SIG-M5 treated with dmso at 0.1 percent for 504 hours (cell line): ENCODE results near the gene QKI.
A peak's percentile ranks its signal among the peaks of the same experiment; 100 is the strongest.
"Not testable (repeated sequence)": the region's sequence is repeated elsewhere in the genome, so short reads cannot be mapped to it uniquely, and the experiment has no call there.

Source experiments
- DNase-seq: peaks from one replicate; lab custom pipeline; 2025; ENCODE audit not compliant: unreplicated experiment; lab: John Stamatoyannopoulos, UW

The QKI gene

GRCh38 chr6:163572612-163573011, 158.1 kb downstream of the QKI start:
- no peak for DNase-seq

- DNase-seq = no peak
Measured at GRCh38 chr6:163573503-163574179, 159.1 kb downstream of the QKI start.

DNA sequence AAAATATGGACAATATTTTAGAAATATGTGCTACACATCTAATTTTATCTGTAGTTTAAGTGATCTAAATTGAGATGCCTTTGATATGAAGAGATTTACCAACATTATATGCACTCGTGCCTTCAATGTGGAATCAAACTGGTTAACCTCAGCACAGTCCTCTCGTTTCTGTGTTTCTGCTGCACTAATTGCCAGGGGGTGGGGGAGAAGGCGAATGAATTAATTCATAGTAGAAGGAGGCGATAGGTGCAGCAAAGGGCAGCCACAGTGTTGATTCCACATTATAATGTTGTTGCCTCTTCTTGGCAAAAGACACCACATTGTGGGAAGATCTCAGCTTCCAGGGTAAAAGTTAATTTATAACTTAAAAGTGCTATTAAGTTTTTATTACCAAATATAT, 161.6 kb downstream of the QKI start:
- no peak for DNase-seq

- DNase-seq = no peak
Measured at GRCh38 chr6:163577404-163577803, 162.9 kb downstream of the QKI start.

DNA sequence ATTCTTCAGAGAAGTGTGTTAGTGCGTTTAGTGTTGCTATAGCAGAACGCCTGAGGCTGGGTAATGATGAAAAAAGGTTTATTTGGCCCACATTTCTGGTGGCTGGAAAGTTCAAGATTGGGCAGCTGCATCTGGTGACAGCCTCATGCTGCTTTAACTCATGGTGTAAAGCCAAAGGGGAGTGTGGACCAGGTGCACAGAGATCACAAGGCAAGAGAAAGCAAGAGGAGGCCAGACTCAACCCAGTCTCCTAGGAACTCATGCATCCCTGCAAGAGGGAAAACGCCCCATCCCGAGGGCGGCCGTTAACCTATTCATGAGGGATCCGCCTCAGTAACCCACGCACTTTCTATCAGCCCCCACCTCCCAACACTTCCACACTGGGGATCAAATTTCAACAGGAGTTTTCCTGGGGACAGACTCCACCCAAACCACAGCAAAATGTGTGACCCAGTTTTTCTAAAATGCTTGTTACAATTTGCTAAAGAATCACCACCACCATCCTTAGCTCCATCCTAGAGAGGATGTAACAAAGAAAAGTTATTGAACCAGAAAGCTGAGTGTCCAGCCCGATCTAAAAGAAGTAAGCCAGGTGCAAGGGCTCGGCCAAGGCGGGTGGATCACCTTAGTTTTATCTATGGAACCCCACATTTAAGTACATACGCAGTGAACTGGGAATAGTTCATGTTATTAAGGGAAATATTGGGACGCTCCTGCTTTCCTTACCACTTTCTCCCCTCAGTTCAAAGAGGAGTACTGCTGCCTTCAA, 164.8 kb downstream of the QKI start:
- no peak for DNase-seq

DNA sequence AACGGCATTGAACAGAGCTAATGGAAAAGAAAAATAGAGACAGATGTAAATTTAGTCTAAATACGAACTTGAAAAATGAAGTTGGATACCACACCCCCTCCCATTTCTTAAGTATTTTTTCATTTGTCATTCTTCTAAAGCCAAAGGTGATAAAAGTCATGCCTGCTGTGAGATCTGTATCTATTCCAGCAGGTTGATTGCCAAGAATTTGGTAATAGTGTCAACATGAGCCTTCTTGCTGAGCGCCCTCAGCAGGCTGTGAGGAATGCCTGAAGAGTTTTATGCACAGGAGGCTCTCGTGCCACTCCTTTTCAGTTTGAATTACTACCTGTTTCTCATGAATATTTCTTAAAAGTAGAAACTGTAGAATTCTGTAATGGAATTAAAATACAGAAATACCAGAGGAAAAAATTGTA, 165.4 kb downstream of the QKI start:
- DNase-seq = no peak

DNA sequence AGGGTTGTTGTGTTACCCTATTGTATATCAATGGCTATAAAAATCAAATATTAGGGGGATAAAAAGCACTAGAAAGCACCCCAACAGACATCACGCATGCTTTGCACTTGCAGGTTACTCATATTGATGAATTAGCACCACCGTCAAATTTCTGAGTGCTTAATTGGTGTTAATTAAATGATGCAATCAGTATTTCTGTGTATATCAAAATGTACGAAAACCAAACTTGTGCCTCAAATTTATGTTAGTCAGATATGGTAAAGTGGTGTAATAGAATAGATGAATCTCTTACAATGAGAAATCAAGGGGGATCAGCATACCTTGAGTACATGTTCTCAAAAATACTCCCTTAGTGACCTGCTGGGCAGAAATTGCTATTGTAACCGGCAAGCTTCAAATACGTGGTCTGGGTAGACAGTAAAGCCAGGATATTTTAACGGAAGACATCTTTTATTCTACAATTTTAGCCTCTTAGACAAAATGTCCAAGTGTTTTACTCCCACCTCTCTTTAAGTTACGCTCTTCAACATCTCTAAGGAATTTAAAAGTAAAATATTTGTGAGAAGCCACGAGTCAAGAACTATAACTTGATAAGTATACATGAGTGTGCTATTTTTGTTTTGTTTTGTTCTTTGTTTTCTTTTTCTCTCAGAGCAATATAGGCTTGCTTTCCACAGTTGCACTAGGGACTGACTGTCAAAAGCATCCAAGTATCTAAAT, 166.0 kb downstream of the QKI start:
- no peak for DNase-seq

DNA sequence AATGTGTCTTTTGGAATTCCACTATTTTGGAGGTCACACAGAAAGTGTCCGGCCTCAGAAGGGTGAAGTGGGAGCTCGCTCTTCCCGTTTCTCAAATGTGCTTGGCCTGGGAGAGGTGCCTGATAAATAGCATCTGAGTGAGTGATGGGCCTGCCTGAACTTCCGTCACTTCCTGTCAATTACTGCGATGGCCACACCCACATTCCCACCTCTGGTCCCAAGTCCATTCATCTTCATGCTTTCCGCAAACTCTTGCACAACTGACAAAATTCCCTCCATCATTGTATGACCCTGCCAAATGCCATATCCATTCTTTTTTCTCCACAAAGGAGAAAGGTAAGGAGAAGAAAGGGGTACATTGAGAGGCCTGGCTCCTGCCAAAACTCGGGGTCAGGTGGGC, 169.0 kb downstream of the QKI start:
- no peak for DNase-seq

- DNase-seq = peak; percentile 85
Measured at GRCh38 chr6:163585932-163586437, 171.5 kb downstream of the QKI start.

- no peak for DNase-seq
Measured at GRCh38 chr6:163586888-163587287, 172.4 kb downstream of the QKI start.

DNA sequence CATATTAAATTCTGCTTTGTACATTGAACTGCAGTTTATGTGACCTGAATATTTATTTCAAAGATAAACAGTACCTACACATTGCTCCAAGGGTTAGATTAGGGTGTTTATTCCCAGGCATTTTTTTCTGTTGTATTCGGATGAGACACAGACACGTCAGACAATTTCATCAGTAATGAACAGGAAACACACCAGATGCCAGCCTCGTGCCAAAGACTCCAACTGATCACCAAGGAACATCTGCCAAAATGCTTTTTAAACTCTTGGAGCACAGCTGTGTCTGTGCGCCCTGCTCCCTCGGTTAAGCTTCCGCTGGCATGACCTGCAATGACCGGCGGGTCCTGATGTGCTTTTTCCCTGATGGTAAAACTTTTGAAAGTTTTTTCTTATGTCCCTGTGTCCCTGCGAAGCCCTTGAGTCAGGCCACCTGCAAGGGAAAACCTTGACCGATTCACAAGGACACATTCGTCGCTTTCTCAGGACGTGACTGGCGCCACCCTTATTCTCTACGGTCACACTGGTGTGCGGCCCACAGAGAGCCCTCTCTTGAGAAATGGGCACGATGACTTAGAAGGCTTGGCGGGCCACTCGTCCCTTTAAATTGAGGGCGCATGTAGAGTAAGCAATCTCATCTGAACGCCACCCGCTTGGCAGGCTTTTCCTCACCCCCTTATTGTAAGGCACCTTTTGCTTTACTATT, 173.9 kb downstream of the QKI start:
- no peak for DNase-seq

DNA sequence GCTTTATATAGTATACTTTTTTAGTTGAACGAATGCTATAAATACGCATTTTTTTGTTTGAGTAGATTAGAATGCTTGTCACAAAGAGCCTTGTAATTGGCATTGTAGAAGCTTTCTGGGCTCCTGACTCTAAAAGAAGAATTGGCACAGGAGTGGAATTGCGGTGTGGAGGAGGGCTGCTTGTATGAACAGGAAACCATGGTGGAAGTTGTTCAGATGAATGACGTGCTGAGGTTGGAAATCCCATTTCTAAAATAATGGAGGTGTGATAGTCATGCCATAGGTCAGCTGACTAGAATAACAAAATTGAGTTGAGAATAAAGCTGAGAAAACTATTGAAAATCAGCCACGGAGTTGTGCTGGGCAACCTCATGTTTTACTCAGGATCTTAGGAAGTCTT, 174.9 kb downstream of the QKI start:
- no peak for DNase-seq

DNA sequence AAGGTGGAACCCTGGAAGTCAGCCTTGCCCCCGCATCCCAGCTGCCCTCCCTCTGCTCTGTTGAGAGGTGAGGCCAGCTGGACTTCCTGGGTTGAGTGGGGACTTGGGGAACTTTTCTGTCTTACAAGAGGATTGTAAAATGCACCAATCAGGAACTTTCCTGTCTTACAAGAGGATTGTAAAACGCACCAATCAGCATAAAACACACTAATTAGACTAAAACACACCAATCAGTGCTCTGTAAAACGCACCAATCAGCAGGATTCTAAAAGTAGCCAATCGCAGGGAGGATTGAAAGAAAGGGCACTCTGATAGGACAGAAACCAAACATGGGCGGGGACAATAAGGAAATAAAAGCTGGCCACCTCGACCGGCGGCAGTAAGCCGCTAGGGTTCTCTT, 175.6 kb downstream of the QKI start:
- not testable (repeated sequence) for DNase-seq

- no peak for DNase-seq
Measured at GRCh38 chr6:163592872-163593271, 178.4 kb downstream of the QKI start.

DNA sequence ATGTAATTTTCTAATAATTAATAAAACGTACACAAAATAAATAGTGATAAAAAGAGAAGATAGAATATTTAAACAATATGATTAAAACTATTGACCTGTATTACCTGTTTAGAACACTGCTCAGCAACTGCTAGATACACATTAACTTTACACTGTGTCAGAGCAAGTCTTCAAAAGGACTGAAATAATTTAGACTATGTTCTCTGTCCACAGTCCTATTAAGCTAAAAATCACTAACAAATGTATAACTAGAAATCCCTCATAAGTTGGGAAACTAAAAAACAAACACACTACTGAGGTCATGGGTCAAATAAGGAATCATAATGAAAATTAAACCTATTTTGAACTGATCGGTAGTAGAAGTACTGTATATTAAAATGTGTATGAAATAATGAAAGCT, 181.7 kb downstream of the QKI start:
- no peak for DNase-seq

- DNase-seq = no peak
Measured at GRCh38 chr6:163599136-163599535, 184.6 kb downstream of the QKI start.

- no peak for DNase-seq
Measured at GRCh38 chr6:163599684-163600083, 185.2 kb downstream of the QKI start.

- no peak for DNase-seq
Measured at GRCh38 chr6:163600331-163600730, 185.8 kb downstream of the QKI start.

GRCh38 chr6:163600781-163601180, 186.3 kb downstream of the QKI start:
- no peak for DNase-seq

DNA sequence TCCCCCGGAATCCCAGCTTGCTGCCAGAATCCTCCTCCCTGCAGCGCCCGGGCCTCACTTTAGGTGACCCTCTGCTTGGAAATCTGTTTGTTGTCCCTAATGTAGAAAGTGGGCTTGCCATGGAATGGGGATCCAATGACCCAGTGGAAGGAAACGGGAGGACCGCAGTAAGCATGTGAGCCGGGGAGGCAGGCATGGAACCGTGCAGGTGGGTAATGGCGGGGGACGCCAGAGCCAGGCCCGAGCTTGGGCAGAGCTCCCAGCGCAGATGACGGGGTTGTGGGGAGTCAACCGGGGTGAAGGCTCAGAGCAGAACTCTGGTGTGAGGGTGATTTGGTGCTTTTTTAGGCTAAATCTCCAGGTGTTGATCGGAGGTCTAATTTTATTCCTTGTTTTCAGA, 188.3 kb downstream of the QKI start:
- DNase-seq = no peak

DNA sequence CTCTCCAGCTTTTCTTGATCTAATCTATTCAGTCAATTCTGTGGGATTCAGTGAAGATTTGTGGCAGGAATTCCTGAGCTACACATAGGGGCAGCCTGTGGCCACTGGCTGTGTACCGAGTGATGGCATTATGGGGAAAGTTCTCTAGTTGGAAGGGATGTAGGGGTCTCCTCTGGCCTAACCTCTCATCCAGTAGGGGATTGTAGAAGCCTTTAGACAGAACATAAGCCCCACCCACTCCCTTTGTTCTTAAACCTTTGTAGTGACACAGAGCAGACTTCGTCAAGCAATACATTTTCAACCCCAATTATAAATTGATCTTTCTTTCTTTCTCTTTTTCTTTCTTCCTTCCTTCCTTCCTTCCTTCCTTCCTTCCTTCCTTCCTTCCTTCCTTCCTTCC, 188.9 kb downstream of the QKI start:
- no peak for DNase-seq
